ENCODE measurements around the gene TLR4. TPM values are rescaled to one million over a fixed set of nuclear protein-coding genes. Genes with fewer than 3 reads are reported as not detected.

TLR4 gene
- total and polyA plus RNA-seq, 2 donors = 5.6 to 24.1 TPM

Small RNAs within 50 kb of the gene (small RNA-seq; reads per million reads assigned to genes)
- not detected for gene RNU6-1082P

All from urinary bladder (tissue), 2 donors.